ENCODE results near the gene HSPG2.

GRCh38 chr1:21794656-21795055 lies 142.5 kb downstream of the HSPG2 start:
- no peak for TF ChIP-seq CTCF (IDR thresholded peaks at IDR 0.05)
- no peak for TF ChIP-seq POLR2A (IDR thresholded peaks at IDR 0.05)

Measured in thyroid gland (tissue), 4 donors.